Neural crest cell (in vitro differentiated cells): ENCODE measurements around the gene PCDH1. TPM values are rescaled to one million over a fixed set of nuclear protein-coding genes. Genes with fewer than 3 reads are reported as not detected.

ENCODE experiments used
- DNase-seq: peaks from one replicate; pipeline ENCODE4 v3.0.0; 2021; ENCODE audit warnings: low read depth, mixed read lengths, low spot score
- H3K27ac Mint-ChIP-seq: one replicate; pipeline ENCODE4 v1.8.0; 2021; ENCODE audit warnings: mild to moderate bottlenecking, mixed read lengths; ENCODE audit not compliant: unreplicated experiment
- H3K27me3 Mint-ChIP-seq: 2 replicates; pipeline ENCODE4 v1.8.0; 2021; ENCODE audit warnings: low read depth, mild to moderate bottlenecking, mixed read lengths
- H3K36me3 Mint-ChIP-seq: 2 replicates; pipeline ENCODE4 v1.8.0; 2021; ENCODE audit warnings: low read depth, mild to moderate bottlenecking, mixed read lengths
- H3K4me1 Mint-ChIP-seq: 2 replicates; pipeline ENCODE4 v1.8.0; 2021; ENCODE audit warnings: mixed read lengths
- H3K4me3 Mint-ChIP-seq: one replicate; pipeline ENCODE4 v1.8.0; 2021; ENCODE audit warnings: mild to moderate bottlenecking, mixed read lengths
- H3K9me3 Mint-ChIP-seq: 2 replicates; pipeline ENCODE4 v1.8.0; 2021; ENCODE audit warnings: mixed read lengths
- CTCF ChIP-seq: fragments of 200-600 bp; sonication (generic); conservative IDR thresholded peaks from 2 replicates; pipeline ENCODE4 v1.5.0; 2021; ENCODE audit warnings: antibody characterized with exemption, mild to moderate bottlenecking
- total RNA-seq: library from RNA; stranded (reverse); gene quantifications from 2 replicates; pipeline ENCODE4 v1.2.1, GENCODE V29; 2021

Gene PCDH1
- total RNA-seq, 1 donor from 2014 or later = 17.3 TPM

DNA sequence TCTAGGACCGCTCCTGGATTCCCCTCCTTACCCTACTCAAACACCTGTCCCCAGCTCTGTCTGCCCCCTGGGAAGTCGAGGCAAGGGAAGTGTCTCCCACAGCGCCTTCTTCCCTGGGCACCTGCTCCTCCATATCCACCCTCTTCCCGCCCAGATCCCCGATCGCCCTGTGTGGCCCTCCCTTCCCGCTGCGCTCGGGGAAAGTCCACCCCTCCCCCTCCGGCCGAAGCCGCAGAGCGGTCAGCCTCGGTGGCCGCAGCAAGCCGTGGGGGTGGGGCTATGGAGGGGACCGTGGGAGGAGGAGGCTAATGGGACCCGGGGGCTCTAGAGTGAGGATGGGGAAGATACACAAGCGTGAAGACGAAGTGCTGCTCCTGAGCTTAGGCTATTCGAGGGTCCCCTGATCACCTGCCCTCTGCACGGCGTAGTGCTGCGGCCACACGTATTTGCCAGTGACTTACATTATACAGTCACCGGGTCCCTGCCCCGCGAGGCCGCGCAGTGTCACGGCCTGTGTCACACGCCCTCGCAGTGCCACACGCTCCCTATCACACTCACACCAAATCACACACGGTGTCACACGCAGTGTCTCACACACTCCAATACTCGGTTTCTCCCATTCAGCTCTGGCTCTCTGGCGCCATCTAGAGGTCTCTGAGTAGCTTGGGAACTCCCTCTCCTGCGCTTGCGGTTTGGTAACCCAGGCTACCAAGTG, 658 bp upstream of the PCDH1 start:
- H3K27ac Mint-ChIP-seq = peak overlapping the region; percentile 30
- peak overlapping the region; percentile 91 for H3K4me3 Mint-ChIP-seq
- H3K4me1 Mint-ChIP-seq = peaks cover 73% of the 10 kb centered on the region
- peak; percentile 99 for TF ChIP-seq CTCF
- H3K9me3 Mint-ChIP-seq = no peaks in the 10 kb centered on the region
- H3K27me3 Mint-ChIP-seq = peaks cover 54% of the 10 kb centered on the region
- DNase-seq = peak; percentile 90
- H3K36me3 Mint-ChIP-seq = no peaks in the 10 kb centered on the region

DNA sequence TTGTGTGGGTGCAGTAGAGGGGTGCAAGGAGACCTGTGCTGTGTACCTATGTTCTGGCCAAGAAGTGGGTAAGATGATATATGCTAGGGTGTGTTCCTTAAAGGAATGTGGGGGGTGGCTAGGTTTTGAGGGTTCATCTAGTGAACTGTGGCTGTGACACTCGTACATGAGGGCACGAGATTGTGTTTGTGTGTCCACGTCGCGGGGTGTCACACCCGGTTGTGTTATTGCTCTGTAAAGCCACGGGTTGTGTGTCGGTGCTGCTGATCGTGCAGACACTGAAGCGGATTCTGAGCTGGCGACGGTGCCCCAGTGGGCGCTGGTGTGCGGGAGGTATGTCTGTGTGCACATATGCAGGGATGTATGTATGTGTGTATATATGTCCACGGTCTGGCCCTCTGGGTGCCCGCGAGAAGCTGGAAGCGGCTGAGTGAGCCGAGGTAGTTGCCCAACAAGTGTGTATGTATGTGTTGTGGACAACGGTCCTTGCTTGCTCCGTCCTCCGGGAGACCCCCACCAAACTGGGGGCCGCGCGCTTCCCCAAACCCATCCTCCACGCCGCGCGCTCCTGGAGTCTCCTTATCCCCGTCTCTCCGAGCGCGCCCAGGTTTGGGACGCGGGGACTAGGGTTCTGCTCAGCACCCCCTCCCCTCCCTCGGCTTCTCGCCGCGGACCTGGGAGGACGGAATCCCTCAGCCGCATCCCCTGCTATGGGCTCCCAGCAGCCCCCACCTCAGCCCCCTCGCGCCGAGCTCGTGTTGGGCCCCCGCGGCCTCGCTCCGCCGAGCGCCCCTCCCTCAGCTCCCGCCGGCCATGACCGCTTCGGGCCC, 639 bp downstream of the PCDH1 start:
- no peak for TF ChIP-seq CTCF
- H3K27me3 Mint-ChIP-seq = peaks cover 61% of the 10 kb centered on the region
- no peak for DNase-seq
- peak overlapping the region; percentile 91 for H3K4me3 Mint-ChIP-seq
- H3K4me1 Mint-ChIP-seq = peaks cover 70% of the 10 kb centered on the region
- peaks cover 3% of the 10 kb centered on the region for H3K36me3 Mint-ChIP-seq
- H3K9me3 Mint-ChIP-seq = no peaks in the 10 kb centered on the region
- no peak overlapping the region for H3K27ac Mint-ChIP-seq

GRCh38 chr5:141876628-141877355, 1.4 kb downstream of the PCDH1 start:
- no peak for TF ChIP-seq CTCF
- H3K4me1 Mint-ChIP-seq = peaks cover 63% of the 10 kb centered on the region
- peaks cover 59% of the 10 kb centered on the region for H3K27me3 Mint-ChIP-seq
- no peak overlapping the region for H3K27ac Mint-ChIP-seq
- no peaks in the 10 kb centered on the region for H3K9me3 Mint-ChIP-seq
- no peak for DNase-seq
- H3K36me3 Mint-ChIP-seq = peaks cover 3% of the 10 kb centered on the region
- peak overlapping the region; percentile 91 for H3K4me3 Mint-ChIP-seq

DNA sequence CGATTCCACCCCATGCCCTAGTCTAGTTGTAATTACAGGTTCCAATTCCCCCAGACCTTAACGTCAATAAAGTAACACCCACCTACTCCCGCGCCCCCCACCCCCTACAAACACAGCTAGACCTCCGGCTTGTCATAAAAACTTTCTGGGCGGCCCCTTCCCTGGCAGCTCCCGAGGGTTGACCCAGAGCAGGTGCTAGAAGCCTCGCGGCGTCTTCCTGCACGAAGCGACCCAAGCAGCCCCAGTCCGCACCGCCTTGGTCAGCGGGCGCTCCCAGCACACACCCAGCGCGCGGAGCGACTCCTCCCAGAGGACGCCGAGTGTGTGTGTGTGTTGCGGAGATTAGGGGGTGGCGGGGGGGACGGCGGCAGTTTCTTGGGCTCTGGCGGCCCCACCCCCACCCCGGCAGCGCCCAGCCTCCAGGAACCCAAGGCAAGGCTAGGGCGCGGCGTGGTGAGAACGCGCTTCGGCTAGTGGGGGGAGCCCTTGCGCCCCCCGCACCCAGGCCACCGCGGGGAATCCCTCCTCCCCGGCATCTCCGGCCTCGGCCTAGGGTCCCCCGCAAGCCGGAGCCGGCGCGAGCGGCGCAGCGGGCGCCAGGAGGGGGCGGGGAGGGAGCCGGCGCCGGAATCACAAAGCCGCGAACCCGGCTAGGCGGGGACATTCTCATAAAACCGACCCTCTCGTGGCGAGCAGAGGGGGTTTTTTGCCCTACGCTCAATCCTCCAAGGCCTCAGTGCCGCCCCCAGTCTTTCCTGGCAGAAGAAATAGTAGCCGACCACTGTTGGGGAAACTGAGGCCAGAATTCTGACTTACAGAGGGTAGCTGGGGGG, 2.2 kb downstream of the PCDH1 start:
- no peaks in the 10 kb centered on the region for H3K9me3 Mint-ChIP-seq
- peaks cover 58% of the 10 kb centered on the region for H3K27me3 Mint-ChIP-seq
- peaks cover 59% of the 10 kb centered on the region for H3K4me1 Mint-ChIP-seq
- no peak for TF ChIP-seq CTCF
- peaks cover 3% of the 10 kb centered on the region for H3K36me3 Mint-ChIP-seq
- no peak overlapping the region for H3K27ac Mint-ChIP-seq
- DNase-seq = no peak
- peak overlapping the region; percentile 91 for H3K4me3 Mint-ChIP-seq
